GM10266 (cell line): ENCODE results near the gene SPDYE6.
A peak's percentile ranks its signal among the peaks of the same experiment; 100 is the strongest.
"Not testable (repeated sequence)": the region's sequence is repeated elsewhere in the genome, so short reads cannot be mapped to it uniquely, and the experiment has no call there.

Experiments used
- DNase-seq: peaks from one replicate; pipeline ENCODE4 v3.0.0; 2012; ENCODE audit errors: extremely low spot score
- TF ChIP-seq, protein P1 (sequence below): IDR thresholded peaks from 2 replicates; pipeline ENCODE4 v1.5.1; 2012; ENCODE audit warnings: mild to moderate bottlenecking, low read depth; ENCODE audit not compliant: control insufficient read depth, insufficient read depth; ENCODE audit errors: missing control alignments

Gene SPDYE6

DNA sequence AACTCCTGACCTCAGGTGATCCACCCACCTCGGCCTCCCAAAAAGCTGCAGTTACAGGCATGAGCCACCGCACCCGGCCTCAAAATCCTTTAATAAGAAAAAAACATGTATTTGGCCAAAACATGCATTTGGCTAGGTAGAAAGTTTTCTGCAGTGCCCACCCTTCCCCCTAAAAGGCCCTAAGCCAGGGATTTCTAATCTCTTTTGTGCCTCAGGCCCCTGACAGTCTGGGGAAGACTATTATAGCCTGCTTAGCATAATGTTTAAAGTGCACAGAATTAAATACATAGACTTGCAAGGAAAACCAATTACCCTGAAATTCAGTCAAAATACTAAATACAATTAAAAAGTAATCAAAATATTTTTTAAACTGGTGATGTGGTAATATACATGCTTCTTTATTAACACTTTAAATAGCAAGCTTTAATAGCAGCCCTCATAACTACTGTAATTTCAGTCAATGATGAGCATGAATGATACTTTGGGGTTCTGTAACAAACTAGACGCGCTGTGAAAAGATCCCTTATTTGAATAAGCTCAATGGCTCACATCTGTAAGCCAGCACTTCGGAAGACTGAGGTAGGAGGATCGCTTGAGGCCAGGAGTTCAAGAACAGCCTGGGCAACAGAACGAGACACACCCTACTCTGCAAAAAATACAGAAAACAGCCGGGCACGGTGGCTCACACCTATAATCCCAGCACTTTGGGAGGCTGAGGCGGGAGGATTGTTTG lies 29.9 kb downstream of the SPDYE6 start:
- TF ChIP-seq, protein P1, sequence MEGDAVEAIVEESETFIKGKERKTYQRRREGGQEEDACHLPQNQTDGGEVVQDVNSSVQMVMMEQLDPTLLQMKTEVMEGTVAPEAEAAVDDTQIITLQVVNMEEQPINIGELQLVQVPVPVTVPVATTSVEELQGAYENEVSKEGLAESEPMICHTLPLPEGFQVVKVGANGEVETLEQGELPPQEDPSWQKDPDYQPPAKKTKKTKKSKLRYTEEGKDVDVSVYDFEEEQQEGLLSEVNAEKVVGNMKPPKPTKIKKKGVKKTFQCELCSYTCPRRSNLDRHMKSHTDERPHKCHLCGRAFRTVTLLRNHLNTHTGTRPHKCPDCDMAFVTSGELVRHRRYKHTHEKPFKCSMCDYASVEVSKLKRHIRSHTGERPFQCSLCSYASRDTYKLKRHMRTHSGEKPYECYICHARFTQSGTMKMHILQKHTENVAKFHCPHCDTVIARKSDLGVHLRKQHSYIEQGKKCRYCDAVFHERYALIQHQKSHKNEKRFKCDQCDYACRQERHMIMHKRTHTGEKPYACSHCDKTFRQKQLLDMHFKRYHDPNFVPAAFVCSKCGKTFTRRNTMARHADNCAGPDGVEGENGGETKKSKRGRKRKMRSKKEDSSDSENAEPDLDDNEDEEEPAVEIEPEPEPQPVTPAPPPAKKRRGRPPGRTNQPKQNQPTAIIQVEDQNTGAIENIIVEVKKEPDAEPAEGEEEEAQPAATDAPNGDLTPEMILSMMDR, result no peak
- DNase-seq, result no peak

DNA sequence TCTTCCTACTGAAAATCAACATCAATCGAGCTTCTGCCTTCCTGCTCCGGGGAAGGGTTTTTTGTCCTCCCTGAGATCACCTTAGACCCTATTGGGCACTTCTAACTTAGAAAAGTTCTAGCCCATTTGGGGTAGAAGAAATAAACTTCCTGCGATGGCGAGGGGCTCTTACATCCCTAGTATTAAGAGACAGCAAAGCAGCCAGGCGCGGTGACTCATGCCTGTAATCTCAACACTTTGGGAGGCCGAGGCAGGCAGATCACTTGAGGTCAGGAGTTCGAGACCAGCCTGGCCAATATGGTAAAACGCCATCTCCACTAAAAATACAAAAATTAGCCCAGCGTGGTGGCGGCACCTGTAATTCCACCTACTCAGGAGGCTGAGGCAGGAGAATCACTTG lies 31.1 kb downstream of the SPDYE6 start:
- DNase-seq, result not testable (repeated sequence)

DNA sequence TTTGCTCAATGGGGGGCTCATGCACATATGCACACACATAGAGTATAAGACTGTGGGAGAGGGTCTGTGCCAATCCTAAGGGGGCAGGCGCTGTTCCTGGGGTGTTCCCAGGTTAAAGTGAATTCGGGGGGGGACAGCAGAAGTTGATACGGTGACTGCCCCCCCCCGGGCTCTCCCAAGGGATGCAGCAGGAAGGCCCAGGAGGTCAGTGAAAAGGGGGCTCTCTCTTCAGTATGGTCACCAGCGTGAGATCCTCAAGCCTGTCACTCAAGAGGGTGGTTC lies 32.4 kb downstream of the SPDYE6 start:
- no peak for DNase-seq
- TF ChIP-seq, protein P1, result no peak

DNA sequence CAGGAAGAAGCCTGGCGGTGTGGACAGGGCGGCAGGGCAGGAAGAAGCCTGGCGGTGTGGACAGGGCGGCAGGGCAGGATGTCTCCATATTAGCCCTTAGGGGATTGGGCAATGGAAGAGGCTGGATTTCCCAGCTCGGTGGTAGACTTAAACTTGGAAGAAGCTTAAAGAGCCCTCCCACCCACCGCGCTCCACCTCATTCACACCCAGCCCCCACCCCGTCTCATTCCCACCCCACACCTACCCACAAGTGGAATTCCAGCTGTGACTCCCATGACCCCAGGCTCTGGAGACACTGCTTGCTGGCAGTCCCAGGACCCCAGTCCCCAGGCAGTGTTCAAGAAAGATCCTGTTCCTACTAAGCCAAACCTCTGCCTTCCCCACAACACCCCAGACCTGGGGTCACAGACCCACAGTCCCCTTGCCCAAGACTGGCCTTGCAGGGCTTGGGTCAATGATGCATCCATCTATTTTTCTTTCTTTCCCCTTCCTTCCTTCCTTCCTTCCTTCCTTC lies 34.0 kb downstream of the SPDYE6 start:
- TF ChIP-seq, protein P1, result no peak
- peak; percentile 24 for DNase-seq

DNA sequence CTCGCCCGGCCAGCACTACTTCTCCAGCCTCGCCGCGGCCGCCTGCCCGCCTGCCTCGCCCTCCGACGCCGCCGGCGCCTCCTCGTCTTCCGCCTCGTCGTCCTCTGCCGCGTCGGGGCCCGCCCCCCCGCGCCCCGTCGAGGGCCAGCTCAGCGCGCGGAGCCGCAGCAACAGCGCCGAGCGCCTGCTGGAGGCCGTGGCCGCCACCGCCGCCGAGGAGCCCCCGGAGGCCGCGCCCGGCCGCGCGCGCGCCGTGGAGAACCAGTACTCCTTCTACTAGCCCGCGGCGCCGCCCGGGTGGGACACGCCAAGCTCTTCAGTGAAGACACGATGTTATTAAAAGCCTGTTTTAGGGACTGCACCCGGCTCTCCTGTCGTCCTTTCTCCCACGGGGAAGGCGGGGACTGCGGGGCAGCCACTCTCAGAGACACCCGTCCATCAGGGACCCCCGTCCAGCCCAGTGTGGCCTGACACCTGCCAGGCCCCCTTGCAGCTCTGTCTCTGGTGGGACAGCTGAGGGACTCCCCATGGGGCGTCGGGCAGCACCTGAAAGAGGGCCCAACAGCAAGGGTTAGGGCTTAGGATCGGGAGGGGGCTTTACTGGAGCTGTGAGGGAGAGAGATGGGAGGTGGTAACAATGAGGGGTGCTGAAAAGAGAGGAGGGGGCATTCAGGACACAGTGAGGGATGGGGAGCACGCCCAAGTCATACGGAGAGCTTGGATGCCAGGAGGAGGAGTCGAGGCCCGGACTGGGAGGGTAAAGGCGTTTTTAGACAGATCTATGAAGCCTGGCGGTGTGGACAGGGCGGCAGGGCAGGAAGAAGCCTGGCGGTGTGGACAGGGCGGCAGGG lies 34.7 kb downstream of the SPDYE6 start:
- DNase-seq, result peak; percentile 46
- TF ChIP-seq, protein P1, result no peak

DNA sequence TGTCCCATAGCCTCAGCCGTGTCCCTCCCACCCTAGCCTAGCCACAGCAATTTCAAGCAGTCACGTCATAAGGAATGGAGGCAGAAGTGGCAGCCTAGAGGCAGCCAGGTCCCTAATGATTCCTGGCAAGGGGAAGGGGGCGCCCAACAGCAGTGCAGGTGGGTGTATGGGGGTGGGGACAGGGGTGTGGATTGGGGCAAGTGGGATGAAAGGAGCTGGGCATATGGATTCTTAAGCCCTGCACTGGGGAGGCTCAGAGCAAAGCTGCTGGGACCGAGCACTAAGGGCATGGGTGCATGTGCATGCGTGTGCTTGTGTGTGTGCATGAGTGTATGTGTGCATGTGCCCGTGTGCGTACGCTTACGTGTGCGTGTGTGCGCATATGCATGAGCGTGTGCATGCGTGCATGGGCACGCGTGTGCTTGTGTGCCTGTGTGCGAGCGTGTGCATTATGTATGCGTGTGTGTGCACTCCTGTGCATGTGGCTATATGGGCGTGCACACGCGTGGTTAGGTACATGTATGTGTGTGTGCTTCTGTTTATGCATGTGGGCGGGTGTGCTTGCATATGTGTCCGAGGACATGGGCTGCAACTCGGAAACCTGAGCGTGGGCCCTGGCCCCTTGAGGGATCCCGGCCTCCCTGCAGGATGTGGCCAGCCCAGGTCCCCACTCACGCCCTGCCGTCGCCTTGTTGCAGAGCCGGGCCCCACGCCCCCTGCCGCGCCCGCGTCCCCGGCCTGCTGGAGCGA lies 35.5 kb downstream of the SPDYE6 start:
- TF ChIP-seq, protein P1, result no peak
- DNase-seq, result peak; percentile 18

DNA sequence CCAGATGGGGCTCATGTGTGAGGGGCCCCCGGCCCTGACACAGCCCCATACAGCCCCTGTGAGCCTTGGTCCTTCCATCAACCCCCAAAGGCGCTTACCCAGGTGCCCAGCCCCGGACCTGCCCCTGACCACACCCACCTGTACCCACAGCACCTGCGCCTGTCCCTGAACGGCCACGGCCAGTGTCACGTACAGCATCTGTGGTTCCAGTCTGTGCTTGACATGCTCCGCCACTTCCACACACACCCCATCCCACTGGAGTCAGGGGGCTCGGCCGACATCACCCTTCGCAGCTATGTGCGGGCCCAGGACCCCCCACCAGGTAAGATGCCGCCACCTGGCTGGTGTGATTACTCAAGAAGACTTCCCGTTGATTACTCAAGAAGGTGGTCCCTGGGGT lies 36.1 kb downstream of the SPDYE6 start:
- DNase-seq, result peak; percentile 11
- TF ChIP-seq, protein P1, result no peak
